ENCODE results near the gene INO80C.

DNA sequence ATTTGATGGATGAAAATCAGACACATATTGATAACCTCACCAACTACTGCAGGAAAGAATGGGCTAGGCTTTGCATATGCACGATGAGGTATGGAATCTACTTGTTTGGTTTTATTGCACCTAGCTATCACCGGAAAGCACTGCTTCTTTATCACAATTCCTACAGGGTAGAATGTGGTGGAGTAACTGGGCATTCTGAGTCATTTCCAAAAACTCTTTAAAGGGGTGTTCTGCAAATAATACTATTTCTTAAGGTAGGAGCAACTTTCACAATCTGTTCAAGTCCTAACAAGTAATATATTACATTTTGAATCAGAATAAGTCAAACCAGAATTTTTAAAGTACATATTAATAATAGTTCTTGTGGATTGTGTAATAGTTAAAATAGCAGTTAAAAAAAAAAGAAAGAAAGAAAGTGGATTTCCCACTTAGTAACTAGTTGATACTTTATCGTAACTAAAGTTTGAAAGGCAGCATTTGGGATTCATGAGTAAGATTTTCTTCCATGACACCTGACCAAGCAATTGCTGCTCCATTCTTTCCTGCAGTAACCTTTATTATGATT lies 40.5 kb downstream of the INO80C start:
- TF ChIP-seq POLR2AphosphoS5 (IDR thresholded peaks at IDR 0.05; ENCODE audit: borderline replicate concordance, low read depth, low read length), result no peak
- TF ChIP-seq EZH2 (IDR thresholded peaks at IDR 0.05), result no peak
